Kidney epithelial cell (primary cell): ENCODE data around the gene WRAP73. TPM values are rescaled to one million over a fixed set of nuclear protein-coding genes. Genes with fewer than 3 reads are reported as not detected.
A peak's percentile ranks its signal among the peaks of the same experiment; 100 is the strongest.

Experiments used
- DNase-seq: peaks from one replicate; pipeline ENCODE4 v3.0.0-alpha.2; 2010; ENCODE audit warnings: low read depth
- H3K27me3 ChIP-seq: 2 replicates; pipeline ENCODE4 v1.6.0; 2011; ENCODE audit warnings: low read length; ENCODE audit not compliant: control insufficient read depth, insufficient read depth
- H3K36me3 ChIP-seq: 2 replicates; pipeline ENCODE4 v1.5.1; 2011; ENCODE audit warnings: low read length; ENCODE audit not compliant: control insufficient read depth, insufficient read depth
- H3K4me3 ChIP-seq: 2 replicates; pipeline ENCODE4 v1.5.1; 2011; ENCODE audit warnings: low read depth, mild to moderate bottlenecking, control low read depth, low read length
- CTCF ChIP-seq: IDR thresholded peaks from 2 replicates; pipeline ENCODE4 v1.5.1; 2011; ENCODE audit warnings: mild to moderate bottlenecking, moderate library complexity, low read length, control low read depth, inconsistent platforms; ENCODE audit not compliant: insufficient read depth, poor library complexity, severe bottlenecking
- total RNA-seq: library from RNA; depleted of rRNA; stranded (reverse); fragments of >200 nt; gene quantifications from 2 replicates; pipeline ENCODE4 v1.2.3, GENCODE V29; 2015

The WRAP73 gene
- total RNA-seq, 1 donor from 2014 or later: 35.2 TPM

GRCh38 chr1:3614755-3615742, 34.9 kb downstream of the WRAP73 start:
- no peak overlapping the region for H3K4me3 ChIP-seq
- peaks cover 29% of the 10 kb centered on the region for H3K27me3 ChIP-seq
- TF ChIP-seq CTCF: peak; percentile 78
- DNase-seq: no peak
- no peaks in the 10 kb centered on the region for H3K36me3 ChIP-seq

DNA sequence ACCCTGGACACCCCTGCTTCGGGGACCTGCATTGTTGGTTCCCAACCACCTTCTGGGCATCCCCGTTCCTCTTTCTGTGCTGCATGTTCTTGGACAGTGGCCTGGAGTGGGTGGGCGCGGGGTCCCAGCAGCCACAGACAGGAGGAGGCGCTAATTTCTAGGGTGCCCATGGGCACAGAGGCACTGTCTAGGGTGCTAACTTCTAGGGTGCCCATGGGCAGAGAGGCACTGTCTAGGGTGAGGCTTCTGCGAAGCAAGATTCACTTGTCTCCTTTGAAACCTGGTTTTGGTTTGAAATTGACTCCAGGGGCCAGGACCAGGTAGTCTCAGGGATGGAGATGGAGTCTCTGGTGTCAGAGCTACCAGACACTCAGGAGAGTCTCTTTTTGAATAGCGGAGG, 37.8 kb downstream of the WRAP73 start:
- Histone ChIP-seq H3K27me3 (peaks cover 42% of the 10 kb centered on the region), H3K36me3 (no peaks in the 10 kb centered on the region), H3K4me3 (no peak overlapping the region)
- DNase-seq: no peak
- TF ChIP-seq CTCF: no peak

DNA sequence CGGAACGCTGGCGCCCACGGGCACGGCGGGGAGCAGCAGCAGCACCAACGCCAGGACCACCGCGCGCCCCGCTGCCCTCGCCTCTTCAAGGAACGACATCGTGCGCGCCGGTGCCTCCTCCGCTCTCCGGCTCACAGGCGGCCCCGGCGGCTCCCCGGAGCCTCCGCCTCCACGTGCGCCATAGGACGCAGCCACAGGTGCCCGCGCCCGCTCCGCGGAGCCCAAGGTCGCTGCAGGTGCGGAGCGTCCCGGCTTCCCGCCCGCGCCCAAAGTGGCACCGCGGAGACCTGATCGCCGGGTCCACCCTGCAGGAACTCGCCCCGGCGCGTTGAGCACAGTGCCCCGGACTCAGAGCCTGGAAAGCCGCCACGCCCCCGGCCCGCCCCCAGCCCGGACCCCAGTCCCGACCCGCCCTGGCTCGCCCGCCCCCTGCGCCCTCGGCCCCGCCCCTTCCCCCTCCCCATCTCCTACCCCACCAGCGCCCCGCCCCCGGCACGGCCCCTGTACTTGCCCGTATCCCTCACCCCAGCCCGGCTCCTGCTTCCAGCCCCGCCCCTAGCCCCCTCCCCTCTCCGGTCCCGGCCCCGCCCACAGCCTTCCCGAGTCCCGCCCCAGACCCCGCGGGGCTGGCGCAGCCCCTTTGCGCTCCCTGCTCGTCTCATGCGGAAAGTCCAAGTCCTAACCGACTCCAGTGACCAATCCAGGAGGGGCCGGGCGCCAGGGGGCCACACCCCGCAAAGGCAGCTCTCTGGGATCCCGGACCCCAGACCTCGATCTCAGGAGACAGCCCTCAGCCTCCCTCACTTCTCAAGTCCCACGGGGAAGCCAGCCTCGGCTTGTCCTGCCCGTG, 38.5 kb downstream of the WRAP73 start, which contains the start of gene MEGF6:
MEGF6 (minus strand) TSS at position 339 of the 850 bp plus-strand sequence; CDS start at position 99, 240 bp downstream.
- no peak for DNase-seq
- peaks cover 42% of the 10 kb centered on the region for H3K27me3 ChIP-seq
- TF ChIP-seq CTCF: no peak
- no peaks in the 10 kb centered on the region for H3K36me3 ChIP-seq
- peak within 1 kb of the TSS; percentile 19 for H3K4me3 ChIP-seq

DNA sequence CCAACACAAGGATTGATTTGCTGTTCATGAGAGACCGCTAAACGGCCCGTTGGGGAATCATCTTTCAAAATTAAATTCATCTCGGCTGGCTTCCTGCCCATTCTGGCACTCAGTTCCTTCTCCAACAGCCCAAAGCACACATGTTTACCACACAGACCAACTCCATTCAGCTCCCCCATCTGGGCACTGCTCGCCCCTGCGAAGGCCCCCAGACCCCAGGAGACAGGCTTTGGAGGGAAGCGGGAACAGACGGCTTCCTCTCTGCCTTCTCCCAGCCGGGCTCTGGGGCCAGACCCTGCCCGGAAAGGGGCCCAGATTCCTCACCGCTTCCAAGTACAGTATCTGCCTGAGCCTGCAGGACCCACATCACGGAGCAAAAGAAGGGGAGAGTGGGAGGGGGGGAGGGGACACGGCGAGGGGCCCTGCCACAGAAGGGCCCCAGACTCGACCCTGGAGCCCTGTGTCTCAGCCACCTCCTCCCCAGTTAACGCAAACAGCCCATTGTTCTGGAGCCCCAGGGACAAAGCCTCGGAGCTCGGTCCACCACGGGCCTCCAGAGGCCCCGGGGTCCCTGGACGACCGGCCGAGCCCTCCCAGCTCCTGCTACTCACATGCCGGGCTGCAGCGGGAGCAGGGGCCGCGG, 39.3 kb downstream of the WRAP73 start:
- H3K27me3 ChIP-seq: peaks cover 42% of the 10 kb centered on the region
- H3K36me3 ChIP-seq: no peaks in the 10 kb centered on the region
- H3K4me3 ChIP-seq: peak overlapping the region; percentile 19
- no peak for DNase-seq
- no peak for TF ChIP-seq CTCF

- no peak for TF ChIP-seq CTCF
- Histone ChIP-seq H3K4me3 (no peak overlapping the region), H3K36me3 (no peaks in the 10 kb centered on the region), H3K27me3 (peaks cover 42% of the 10 kb centered on the region)
- no peak for DNase-seq
These were observed 40.0 kb downstream of the WRAP73 start for GRCh38 chr1:3609769-3610526.
